Caco-2 (cell line): Measurements from ENCODE around the gene TXNRD2. TPM values are rescaled to one million over a fixed set of nuclear protein-coding genes. Genes with fewer than 3 reads are reported as not detected.

Source experiments
- BruUV-seq: library from RNA; stranded (reverse); fragments of 400-500 nt; replicated peaks from 2 replicates; lab custom pipeline; 2021; lab: Mats Ljungman, UMichigan
- CTCF ChIA-PET: fragments of 300-600 bp; sonication (Branson Sonifier 250); formaldehyde crosslinking; loops from one replicate; lab custom pipeline; 2022; ENCODE audit warnings: antibody characterized with exemption; lab: Charles Lee
- POLR2A ChIA-PET: fragments of 300-600 bp; sonication (Branson Sonifier 250); formaldehyde crosslinking; loops from one replicate; lab custom pipeline; 2022; ENCODE audit warnings: antibody characterized with exemption; lab: Charles Lee
- DNase-seq, 2 experiments: peaks; one replicate each; pipeline versions ENCODE4 v3.0.0 to v3.0.0-alpha.2; 2020 to 2022
- H3K27me3 ChIP-seq: replicated peaks from 2 replicates; pipeline ENCODE4 v1.6.0; 2011; ENCODE audit warnings: low read length; ENCODE audit not compliant: control insufficient read depth, insufficient read depth
- H3K36me3 ChIP-seq: 2 replicates; pipeline ENCODE4 v1.5.1; 2011; ENCODE audit warnings: low read length; ENCODE audit not compliant: control insufficient read depth, insufficient read depth
- H3K4me1 ChIP-seq: fragments of 250-450 bp; sonication (Bioruptor Pico); 2 replicates; pipeline ENCODE4 v1.5.1; 2020; ENCODE audit warnings: mild to moderate bottlenecking
- H3K4me3 ChIP-seq: 2 replicates; pipeline ENCODE4 v1.5.1; 2011; ENCODE audit warnings: low read depth, mild to moderate bottlenecking, control low read depth, low read length
- H3K9me3 ChIP-seq: fragments of 250-450 bp; sonication (Bioruptor Pico); 2 replicates; pipeline ENCODE4 v1.5.1; 2020; ENCODE audit warnings: mild to moderate bottlenecking, moderate library complexity
- H3K27ac Mint-ChIP-seq: one replicate; pipeline ENCODE4 v1.8.0; 2022; ENCODE audit warnings: mixed read lengths; ENCODE audit not compliant: unreplicated experiment
- H3K27me3 Mint-ChIP-seq: one replicate; pipeline ENCODE4 v1.8.0; 2022; ENCODE audit warnings: mixed read lengths; ENCODE audit not compliant: insufficient read depth, unreplicated experiment
- H3K36me3 Mint-ChIP-seq: one replicate; pipeline ENCODE4 v1.8.0; 2022; ENCODE audit warnings: mild to moderate bottlenecking, mixed read lengths; ENCODE audit not compliant: insufficient read depth, unreplicated experiment
- H3K4me1 Mint-ChIP-seq: one replicate; pipeline ENCODE4 v1.8.0; 2022; ENCODE audit warnings: low read depth, mixed read lengths; ENCODE audit not compliant: unreplicated experiment
- H3K4me3 Mint-ChIP-seq: one replicate; pipeline ENCODE4 v1.8.0; 2022; ENCODE audit warnings: mild to moderate bottlenecking, moderate library complexity, mixed read lengths; ENCODE audit not compliant: unreplicated experiment
- H3K9me3 Mint-ChIP-seq: one replicate; pipeline ENCODE4 v1.8.0; 2022; ENCODE audit warnings: mixed read lengths; ENCODE audit not compliant: unreplicated experiment
- intact Hi-C: fragments of 100-400 bp; cut with micrococcal nuclease; formaldehyde crosslinking; loops from one replicate; pipeline ENCODE4 v1.10.0; 2022; ENCODE audit not compliant: unreplicated experiment
- total RNA-seq: library from RNA; stranded (reverse); gene quantifications from 2 replicates; pipeline ENCODE4 v1.2.3, GENCODE V29; 2022
- TF ChIP-seq, protein P1 (sequence below), 2 experiments: fragments of 200-600 bp in 1 of 2; IDR thresholded peaks; 1 replicate in 1 of 2; 2 replicates in 1 of 2; pipeline versions ENCODE4 v1.5.1 to v1.8.0; 2011 to 2022; ENCODE audit warnings: antibody characterized with exemption in 1 of 2, control low read depth in 1 of 2, inconsistent platforms in 1 of 2, low read depth in 1 of 2, low read length in 1 of 2, mild to moderate bottlenecking in 1 of 2, moderate library complexity in 1 of 2; ENCODE audit not compliant: insufficient read depth in 1 of 2, severe bottlenecking in 1 of 2, unreplicated experiment in 1 of 2

The TXNRD2 gene
- total RNA-seq, 1 experiment from 2014 or later = 44.8 TPM

DNA sequence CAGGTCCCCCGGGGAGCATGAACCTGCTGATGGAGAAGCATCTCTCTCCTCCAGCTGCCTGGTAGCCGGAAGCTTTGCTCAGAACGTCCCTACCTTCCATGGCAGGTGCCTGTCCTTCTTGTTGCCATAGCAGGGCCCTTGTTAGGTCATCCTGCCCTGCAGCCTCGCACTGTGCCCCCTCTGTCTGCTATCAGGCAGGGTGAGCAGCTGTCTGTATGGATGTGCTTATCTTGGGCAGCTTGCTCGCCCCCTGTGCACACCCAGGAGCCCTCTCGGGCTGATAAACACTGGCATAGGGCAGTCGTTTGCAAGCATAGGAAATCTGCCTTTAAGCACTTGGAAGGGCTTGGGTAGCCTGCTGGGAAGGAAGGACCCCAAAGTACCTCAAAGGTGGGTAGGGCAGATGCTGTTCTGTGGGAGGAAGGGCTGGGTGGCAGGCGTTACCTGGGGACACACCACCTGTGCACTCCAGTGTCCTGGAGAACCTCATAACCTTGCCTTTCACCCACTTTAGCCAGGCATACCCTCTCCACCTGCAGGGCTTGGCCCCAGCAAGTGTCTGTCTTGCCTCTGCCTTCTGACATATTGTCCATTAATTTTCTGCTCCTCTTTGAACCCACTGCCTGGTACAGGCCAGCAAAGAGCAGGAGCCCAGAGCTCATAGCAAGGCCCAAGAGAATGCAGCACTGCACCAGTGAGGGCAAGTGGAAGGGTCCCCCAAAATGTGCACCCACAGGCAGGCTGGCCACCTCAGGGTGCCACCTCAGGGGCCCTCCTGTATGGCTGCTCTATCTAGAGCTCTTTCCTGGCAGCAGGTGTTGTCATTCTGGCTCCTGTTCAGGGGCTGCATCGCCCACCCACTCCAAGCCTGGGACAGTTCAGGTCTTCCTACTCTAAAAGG lies 8.0 kb downstream of the TXNRD2 start:
- BruUV-seq = no TSS peak
- TF ChIP-seq, protein P1, sequence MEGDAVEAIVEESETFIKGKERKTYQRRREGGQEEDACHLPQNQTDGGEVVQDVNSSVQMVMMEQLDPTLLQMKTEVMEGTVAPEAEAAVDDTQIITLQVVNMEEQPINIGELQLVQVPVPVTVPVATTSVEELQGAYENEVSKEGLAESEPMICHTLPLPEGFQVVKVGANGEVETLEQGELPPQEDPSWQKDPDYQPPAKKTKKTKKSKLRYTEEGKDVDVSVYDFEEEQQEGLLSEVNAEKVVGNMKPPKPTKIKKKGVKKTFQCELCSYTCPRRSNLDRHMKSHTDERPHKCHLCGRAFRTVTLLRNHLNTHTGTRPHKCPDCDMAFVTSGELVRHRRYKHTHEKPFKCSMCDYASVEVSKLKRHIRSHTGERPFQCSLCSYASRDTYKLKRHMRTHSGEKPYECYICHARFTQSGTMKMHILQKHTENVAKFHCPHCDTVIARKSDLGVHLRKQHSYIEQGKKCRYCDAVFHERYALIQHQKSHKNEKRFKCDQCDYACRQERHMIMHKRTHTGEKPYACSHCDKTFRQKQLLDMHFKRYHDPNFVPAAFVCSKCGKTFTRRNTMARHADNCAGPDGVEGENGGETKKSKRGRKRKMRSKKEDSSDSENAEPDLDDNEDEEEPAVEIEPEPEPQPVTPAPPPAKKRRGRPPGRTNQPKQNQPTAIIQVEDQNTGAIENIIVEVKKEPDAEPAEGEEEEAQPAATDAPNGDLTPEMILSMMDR (IDR thresholded peaks at IDR 0.05; ENCODE audit: insufficient read depth in 1 of 2, low read depth in 1 of 2, low read length in 1 of 2, severe bottlenecking in 1 of 2, unreplicated experiment in 1 of 2) = no peak
- peaks cover 4% of the 10 kb centered on the region; the same call in 1 of the 2 replicates for H3K9me3 ChIP-seq
- CTCF ChIA-PET = no interaction called here
- Mint-ChIP-seq H3K36me3 (peaks cover 36% of the 10 kb centered on the region), H3K27me3 (no peaks in the 10 kb centered on the region), H3K4me3 (no peak overlapping the region), H3K9me3 (peaks cover 28% of the 10 kb centered on the region), H3K27ac (no peak overlapping the region), H3K4me1 (peaks cover 7% of the 10 kb centered on the region)
- intact Hi-C loops = no loop called here
- POLR2A ChIA-PET = no interaction called here
- no peak for DNase-seq
- no peaks in the 10 kb centered on the region for H3K36me3 ChIP-seq
- no peaks in the 10 kb centered on the region for H3K27me3 ChIP-seq
- no peak overlapping the region for H3K4me3 ChIP-seq
- H3K4me1 ChIP-seq = 0 out of 2 replicates have a peak, but pooled peaks cover 3% of the 10 kb centered on the region

DNA sequence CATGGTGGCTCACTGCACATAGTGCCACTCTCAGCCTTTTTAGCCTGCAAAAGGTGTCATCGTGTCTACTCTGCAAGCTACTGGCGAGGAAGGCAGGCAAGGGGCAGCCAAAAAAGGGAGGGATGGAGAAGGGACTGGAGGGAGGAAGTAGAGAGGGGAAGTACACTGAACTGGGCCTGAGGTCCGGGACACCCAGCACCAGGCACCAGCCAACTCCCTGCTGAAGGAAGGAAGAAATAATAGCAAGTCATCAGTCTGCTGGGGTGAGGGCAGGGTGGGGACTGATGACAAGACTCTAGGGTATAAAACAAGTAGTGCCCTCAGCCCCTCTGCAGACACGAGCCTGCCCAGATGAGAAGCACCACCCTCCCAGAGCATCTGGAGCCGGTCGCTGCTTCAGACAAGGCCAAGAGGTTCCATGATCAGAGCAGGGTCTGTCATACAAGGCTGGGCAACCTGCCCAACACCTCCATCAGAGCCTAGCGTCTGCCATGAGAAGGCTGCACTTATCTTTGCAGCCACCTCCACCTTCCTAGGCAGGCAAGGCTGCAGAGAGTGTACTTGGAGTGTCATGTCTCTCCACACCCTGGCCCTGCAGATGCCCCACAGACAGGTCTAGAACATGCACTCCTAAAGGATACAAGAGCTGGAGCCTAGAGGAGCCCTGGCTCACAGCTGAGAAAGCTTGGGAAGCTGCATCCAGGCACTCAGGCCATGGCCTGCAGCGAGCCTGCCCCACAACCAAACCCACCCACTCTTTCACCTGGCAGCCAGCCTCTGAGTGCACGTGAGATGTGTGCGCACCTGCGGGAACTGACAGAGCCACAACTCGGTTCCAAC lies 9.0 kb downstream of the TXNRD2 start:
- TF ChIP-seq, protein P1 (IDR thresholded peaks at IDR 0.05; ENCODE audit: insufficient read depth in 1 of 2, low read depth in 1 of 2, low read length in 1 of 2, severe bottlenecking in 1 of 2, unreplicated experiment in 1 of 2) = no peak
- CTCF ChIA-PET = no interaction called here
- POLR2A ChIA-PET = interaction anchor here (0.6 kb wide), 1 partner anchor 387 kb away, joined by 3 read pairs; the partner anchor contains the start of gene DGCR6L
- Histone ChIP-seq H3K4me1 (0 out of 2 replicates have a peak, but pooled peaks cover 3% of the 10 kb centered on the region), H3K36me3 (no peaks in the 10 kb centered on the region), H3K4me3 (no peak overlapping the region), H3K9me3 (peaks cover 4% of the 10 kb centered on the region; the same call in 1 of the 2 replicates), H3K27me3 (no peaks in the 10 kb centered on the region)
- DNase-seq = no peak
- H3K9me3 Mint-ChIP-seq = peaks cover 20% of the 10 kb centered on the region
- peaks cover 26% of the 10 kb centered on the region for H3K36me3 Mint-ChIP-seq
- H3K27ac Mint-ChIP-seq = no peak overlapping the region
- H3K4me1 Mint-ChIP-seq = peaks cover 7% of the 10 kb centered on the region
- no TSS peak for BruUV-seq
- intact Hi-C loops = no loop called here
- H3K27me3 Mint-ChIP-seq = no peaks in the 10 kb centered on the region
- H3K4me3 Mint-ChIP-seq = no peak overlapping the region

DNA sequence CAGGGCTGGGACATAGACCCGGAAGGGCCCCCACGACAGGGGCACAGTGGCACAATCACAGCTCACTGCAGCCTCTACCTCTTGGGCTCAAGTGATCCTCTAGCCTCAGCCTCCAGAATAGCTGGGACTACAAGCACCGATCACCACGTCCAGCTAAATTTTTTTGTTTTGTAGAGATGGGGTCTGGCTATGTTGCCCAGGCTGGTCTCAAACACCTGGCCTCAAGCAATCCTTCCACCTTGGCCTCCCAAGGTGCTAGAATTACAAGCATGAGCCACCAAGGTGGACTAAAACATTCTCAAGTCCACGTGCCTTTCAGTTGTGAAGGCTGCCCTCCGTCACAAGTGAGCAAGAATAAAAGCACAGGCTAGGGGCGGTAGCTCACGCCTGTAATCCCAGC lies 10.1 kb downstream of the TXNRD2 start:
- H3K4me1 ChIP-seq = 0 out of 2 replicates have a peak, but pooled peaks cover 3% of the 10 kb centered on the region
- BruUV-seq = no TSS peak
- CTCF ChIA-PET = interaction anchor here (0.7 kb wide), 1 partner anchor 61 kb away, joined by 4 read pairs; no protein-coding TSS in a partner anchor
- H3K36me3 Mint-ChIP-seq = peaks cover 15% of the 10 kb centered on the region
- H3K4me3 Mint-ChIP-seq = no peak overlapping the region
- H3K9me3 Mint-ChIP-seq = peaks cover 11% of the 10 kb centered on the region
- peaks cover 4% of the 10 kb centered on the region; the same call in 1 of the 2 replicates for H3K9me3 ChIP-seq
- H3K27me3 Mint-ChIP-seq = no peaks in the 10 kb centered on the region
- intact Hi-C loops = no loop called here
- H3K4me3 ChIP-seq = no peak overlapping the region
- no peaks in the 10 kb centered on the region for H3K27me3 ChIP-seq
- H3K27ac Mint-ChIP-seq = no peak overlapping the region
- no peak for DNase-seq
- POLR2A ChIA-PET = no interaction called here
- TF ChIP-seq, protein P1 (IDR thresholded peaks at IDR 0.05; ENCODE audit: insufficient read depth in 1 of 2, low read depth in 1 of 2, low read length in 1 of 2, severe bottlenecking in 1 of 2, unreplicated experiment in 1 of 2) = no peak
- H3K36me3 ChIP-seq = no peaks in the 10 kb centered on the region
- peaks cover 3% of the 10 kb centered on the region for H3K4me1 Mint-ChIP-seq
